Measurements from ENCODE around the gene KLHL7.
"Not testable (repeated sequence)": the region's sequence is repeated elsewhere in the genome, so short reads cannot be mapped to it uniquely, and the experiment has no call there.

KLHL7 gene

GRCh38 chr7:23168111-23168885, 62.7 kb downstream of the KLHL7 start:
- Mint-ChIP-seq H3K27me3 (no peaks in the 10 kb centered on the region), H3K36me3 (no peaks in the 10 kb centered on the region), H3K4me1 (no peaks in the 10 kb centered on the region), H3K9me3 (no peaks in the 10 kb centered on the region), H3K4me3 (no peak overlapping the region), H3K27ac (no peak overlapping the region)
- no peak for DNase-seq
- CTCF ChIA-PET = no interaction called here

- Mint-ChIP-seq H3K9me3 (no peaks in the 10 kb centered on the region), H3K36me3 (no peaks in the 10 kb centered on the region), H3K27ac (no peak overlapping the region), H3K4me1 (peaks cover 8% of the 10 kb centered on the region), H3K4me3 (no peak overlapping the region), H3K27me3 (peaks cover 5% of the 10 kb centered on the region)
- DNase-seq = no peak
- CTCF ChIA-PET = interaction anchor here (0.6 kb wide), 1 partner anchor 520 kb away, joined by 4 read pairs; no protein-coding TSS in a partner anchor
Observed at GRCh38 chr7:23175938-23176337, 70.4 kb downstream of the KLHL7 start.

- CTCF ChIA-PET = interaction anchor here (0.9 kb wide), 1 partner anchor 91 kb away, joined by 3 read pairs; no protein-coding TSS in a partner anchor
- Mint-ChIP-seq H3K4me1 (peaks cover 42% of the 10 kb centered on the region), H3K27ac (peak within 1 kb of the TSS; percentile 97), H3K4me3 (peak within 1 kb of the TSS; percentile 88), H3K9me3 (no peaks in the 10 kb centered on the region), H3K36me3 (peaks cover 12% of the 10 kb centered on the region), H3K27me3 (peaks cover 9% of the 10 kb centered on the region)
- DNase-seq = peak; percentile 98
Observed at GRCh38 chr7:23181684-23182553, 76.3 kb downstream of the KLHL7 start, which contains the start of gene NUP42. NUP42 (plus strand) TSS chr7:23182048; CDS start chr7:23182086, 38 bp downstream.

DNA sequence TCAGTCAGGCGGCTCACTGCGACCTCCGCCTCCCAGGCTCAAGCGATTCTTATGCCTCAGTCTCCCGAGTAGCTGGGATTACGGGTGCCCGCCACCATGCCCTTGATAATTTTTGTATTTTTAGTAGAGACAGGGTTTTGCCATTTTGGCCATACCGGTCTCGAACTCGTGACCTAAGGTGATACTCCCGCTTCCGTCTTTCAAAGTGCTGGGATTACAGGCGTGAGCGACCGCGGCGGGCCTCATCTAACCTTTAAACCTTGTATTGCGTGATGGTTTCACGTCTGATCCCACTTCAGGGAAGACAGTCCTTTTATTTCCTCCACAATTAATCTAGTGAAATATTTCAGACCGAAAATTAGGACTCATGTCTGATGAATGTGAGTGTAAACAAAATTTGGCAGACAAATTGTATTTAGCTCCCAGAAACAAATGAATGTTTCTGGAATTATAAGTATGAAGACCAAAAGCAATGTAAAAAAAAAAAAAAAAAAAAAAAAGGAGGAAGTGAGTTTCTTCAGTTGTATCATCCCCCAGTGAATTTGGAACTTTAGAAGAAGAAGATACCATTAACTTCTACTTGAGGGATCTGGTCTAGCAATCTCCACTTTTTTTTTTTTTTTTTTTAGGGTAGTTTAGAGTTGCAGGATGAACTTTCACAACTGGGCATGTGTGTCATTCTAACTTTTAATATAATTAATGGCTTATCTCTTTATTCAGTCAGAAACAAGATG, 77.9 kb downstream of the KLHL7 start:
- Mint-ChIP-seq H3K9me3 (no peaks in the 10 kb centered on the region), H3K36me3 (peaks cover 16% of the 10 kb centered on the region), H3K4me3 (peak overlapping the region; percentile 88), H3K4me1 (peaks cover 44% of the 10 kb centered on the region), H3K27me3 (peaks cover 9% of the 10 kb centered on the region), H3K27ac (peak overlapping the region; percentile 97)
- DNase-seq = no peak
- CTCF ChIA-PET = interaction anchor here (0.6 kb wide), 1 partner anchor 1205 kb away, joined by 3 read pairs; no protein-coding TSS in a partner anchor

- peaks cover 4% of the 10 kb centered on the region for H3K27me3 Mint-ChIP-seq
- peak overlapping the region; percentile 35 for H3K4me3 Mint-ChIP-seq
- CTCF ChIA-PET = interaction anchor here (0.7 to 2.0 kb wide), 6 partner anchors 10 to 131 kb away, joined by 3 to 5 read pairs (median 4); no protein-coding TSS in a partner anchor
- peaks cover 22% of the 10 kb centered on the region for H3K36me3 Mint-ChIP-seq
- no peaks in the 10 kb centered on the region for H3K9me3 Mint-ChIP-seq
- peaks cover 46% of the 10 kb centered on the region for H3K4me1 Mint-ChIP-seq
- DNase-seq = no peak
- peak overlapping the region; percentile 62 for H3K27ac Mint-ChIP-seq
Observed at GRCh38 chr7:23184291-23184690, 78.7 kb downstream of the KLHL7 start.

GRCh38 chr7:23184709-23185359, 79.2 kb downstream of the KLHL7 start:
- Mint-ChIP-seq H3K36me3 (peaks cover 23% of the 10 kb centered on the region), H3K4me3 (no peak overlapping the region), H3K27ac (peak overlapping the region; percentile 58), H3K9me3 (no peaks in the 10 kb centered on the region), H3K4me1 (peaks cover 47% of the 10 kb centered on the region), H3K27me3 (peaks cover 4% of the 10 kb centered on the region)
- CTCF ChIA-PET = interaction anchor here (0.7 to 2.0 kb wide), 11 partner anchors 9 to 173 kb away, joined by 3 to 6 read pairs (median 3); no protein-coding TSS in a partner anchor
- peak; percentile 39 for DNase-seq

DNA sequence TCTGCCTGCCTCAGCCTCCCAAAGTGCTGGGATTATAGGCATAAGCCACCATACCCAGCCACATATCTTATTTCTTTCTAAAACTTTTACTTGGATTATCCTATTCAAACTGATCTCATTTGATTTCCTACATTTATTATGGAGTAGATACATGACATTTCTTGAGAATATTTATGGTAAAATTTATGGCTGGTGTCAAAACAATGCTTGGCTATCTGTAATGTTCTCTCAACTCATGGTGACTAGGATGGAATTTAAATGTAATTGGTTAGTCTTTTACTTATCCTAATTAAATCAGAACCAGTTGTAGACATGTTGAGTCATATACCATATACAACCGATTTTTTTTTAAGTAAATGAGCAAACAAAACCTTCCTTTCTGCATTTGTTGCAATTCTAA, 80.4 kb downstream of the KLHL7 start:
- Mint-ChIP-seq H3K4me1 (peaks cover 38% of the 10 kb centered on the region), H3K27ac (no peak overlapping the region), H3K27me3 (peaks cover 4% of the 10 kb centered on the region), H3K36me3 (peaks cover 27% of the 10 kb centered on the region), H3K9me3 (no peaks in the 10 kb centered on the region), H3K4me3 (no peak overlapping the region)
- DNase-seq = no peak
- CTCF ChIA-PET = interaction anchor here (2.0 kb wide), 1 partner anchor 100 kb away, joined by 5 read pairs; no protein-coding TSS in a partner anchor

DNA sequence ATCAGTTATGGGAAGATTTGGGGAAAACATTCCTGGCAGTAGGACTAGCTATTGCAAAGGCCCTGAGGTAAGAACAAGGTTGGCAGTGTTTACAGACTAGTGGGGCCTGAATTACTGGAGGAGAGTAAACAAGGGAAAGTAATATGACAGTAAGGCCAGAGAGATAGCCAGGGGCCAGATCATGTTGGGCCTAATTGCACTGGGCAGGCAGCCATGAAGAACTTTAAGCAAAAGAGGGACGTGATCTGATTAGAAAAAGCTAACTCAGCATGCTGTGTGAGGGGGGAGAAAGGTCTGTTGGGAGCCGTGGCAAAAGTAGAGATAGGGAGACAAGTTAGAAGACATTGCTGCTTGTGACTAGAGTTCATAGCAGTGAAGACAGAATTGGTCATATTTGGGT, 85.4 kb downstream of the KLHL7 start:
- H3K27ac Mint-ChIP-seq = no peak overlapping the region

DNA sequence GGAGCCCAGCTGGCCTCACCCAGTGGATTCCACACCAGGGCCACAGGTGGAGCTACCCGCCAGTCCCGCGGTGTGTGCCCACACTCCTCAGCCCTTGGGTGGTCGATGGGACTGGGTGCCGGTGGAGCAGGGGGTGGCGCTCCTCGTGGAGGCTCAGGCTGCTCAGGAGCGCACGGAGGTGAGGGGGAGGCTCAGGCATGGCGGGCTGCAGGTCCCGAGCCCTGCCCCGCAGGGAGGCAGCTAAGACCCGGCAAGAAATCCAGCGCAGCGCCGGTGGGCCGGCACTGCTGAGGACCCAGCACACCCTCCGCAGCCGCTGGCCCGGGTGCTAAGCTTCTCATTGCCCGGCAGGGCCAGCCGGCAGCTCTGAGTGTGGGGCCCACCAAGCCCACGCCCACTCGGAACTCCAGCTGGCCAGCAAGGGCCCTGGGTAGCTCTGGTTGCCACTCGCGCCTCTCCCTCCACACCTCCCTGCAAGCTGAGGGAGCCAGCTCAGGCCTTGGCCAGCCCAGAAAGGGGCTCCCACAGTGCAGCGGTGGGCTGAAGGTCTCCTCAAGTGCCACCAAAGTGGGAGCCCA, 88.2 kb downstream of the KLHL7 start:
- CTCF ChIA-PET = interaction anchor here (1.1 kb wide), 1 partner anchor 9 kb away, joined by 4 read pairs; no protein-coding TSS in a partner anchor
- H3K9me3 Mint-ChIP-seq, H3K27ac Mint-ChIP-seq, H3K4me3 Mint-ChIP-seq, DNase-seq, H3K4me1 Mint-ChIP-seq, H3K27me3 Mint-ChIP-seq: not testable (repeated sequence)
- H3K36me3 Mint-ChIP-seq = peaks cover 33% of the 10 kb centered on the region

More for the DNA sequence above, 85.4 kb downstream of the KLHL7 start:
- Mint-ChIP-seq H3K4me3 (no peak overlapping the region), H3K27me3 (no peaks in the 10 kb centered on the region), H3K36me3 (peaks cover 30% of the 10 kb centered on the region), H3K9me3 (no peaks in the 10 kb centered on the region), H3K4me1 (peaks cover 5% of the 10 kb centered on the region)
- DNase-seq = no peak
- CTCF ChIA-PET = no interaction called here

DNA sequence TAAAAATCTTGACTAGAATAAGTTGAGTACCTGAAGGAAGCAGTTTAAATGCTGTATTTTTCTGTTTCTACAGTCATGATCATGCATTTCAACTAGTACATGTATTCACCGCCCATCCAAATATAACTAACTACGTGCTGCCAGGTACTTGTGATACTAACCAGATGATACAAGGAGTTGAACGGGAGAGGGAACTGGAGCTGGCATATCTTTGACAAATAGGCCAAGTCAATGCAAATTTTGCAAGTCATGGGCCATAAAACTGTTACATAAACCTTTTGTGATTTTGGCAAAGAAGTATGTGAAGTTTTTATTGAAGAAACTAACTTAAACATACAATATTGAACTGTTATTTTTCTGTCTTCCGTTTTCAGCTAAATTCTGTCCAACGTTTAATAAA, 90.7 kb downstream of the KLHL7 start:
- no peak overlapping the region for H3K4me3 Mint-ChIP-seq
- H3K27me3 Mint-ChIP-seq = no peaks in the 10 kb centered on the region
- H3K27ac Mint-ChIP-seq = no peak overlapping the region
- H3K9me3 Mint-ChIP-seq = no peaks in the 10 kb centered on the region
- H3K36me3 Mint-ChIP-seq = peaks cover 35% of the 10 kb centered on the region
- CTCF ChIA-PET = interaction anchor here (1.3 kb wide), 1 partner anchor 11 kb away, joined by 3 read pairs; no protein-coding TSS in a partner anchor
- no peak for DNase-seq
- H3K4me1 Mint-ChIP-seq = no peaks in the 10 kb centered on the region

DNA sequence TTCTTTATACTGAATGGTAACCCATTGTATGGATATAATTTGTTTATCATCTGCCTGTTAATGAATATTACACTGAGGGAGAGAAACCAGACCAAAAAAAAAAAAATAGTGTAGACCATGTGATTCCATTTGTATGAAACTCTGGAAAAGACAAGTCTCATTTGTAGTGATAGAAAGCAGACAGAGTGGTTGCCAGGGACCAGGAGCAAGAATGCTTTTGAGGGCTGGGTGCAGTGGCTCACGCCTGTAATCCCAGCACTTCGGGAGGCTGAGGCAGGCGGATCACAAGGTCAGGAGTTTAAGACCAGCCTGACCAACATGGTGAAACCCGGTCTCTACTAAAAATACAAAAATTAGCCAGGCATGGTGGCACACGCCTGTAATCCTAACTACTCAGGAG, 92.2 kb downstream of the KLHL7 start:
- not testable (repeated sequence) for H3K9me3 Mint-ChIP-seq, H3K27me3 Mint-ChIP-seq, H3K4me3 Mint-ChIP-seq, H3K27ac Mint-ChIP-seq, H3K4me1 Mint-ChIP-seq, DNase-seq
- H3K36me3 Mint-ChIP-seq = peaks cover 34% of the 10 kb centered on the region
- CTCF ChIA-PET = interaction anchor here (0.9 kb wide), 1 partner anchor 13 kb away, joined by 4 read pairs; no protein-coding TSS in a partner anchor

- CTCF ChIA-PET = no interaction called here
- H3K27ac Mint-ChIP-seq = no peak overlapping the region
- DNase-seq = no peak
- H3K27me3 Mint-ChIP-seq = peaks cover 5% of the 10 kb centered on the region
- no peak overlapping the region for H3K4me3 Mint-ChIP-seq
- H3K9me3 Mint-ChIP-seq = no peaks in the 10 kb centered on the region
- peaks cover under 1% of the 10 kb centered on the region for H3K4me1 Mint-ChIP-seq
- H3K36me3 Mint-ChIP-seq = peaks cover 38% of the 10 kb centered on the region
Observed at GRCh38 chr7:23200331-23200730, 94.7 kb downstream of the KLHL7 start.

DNA sequence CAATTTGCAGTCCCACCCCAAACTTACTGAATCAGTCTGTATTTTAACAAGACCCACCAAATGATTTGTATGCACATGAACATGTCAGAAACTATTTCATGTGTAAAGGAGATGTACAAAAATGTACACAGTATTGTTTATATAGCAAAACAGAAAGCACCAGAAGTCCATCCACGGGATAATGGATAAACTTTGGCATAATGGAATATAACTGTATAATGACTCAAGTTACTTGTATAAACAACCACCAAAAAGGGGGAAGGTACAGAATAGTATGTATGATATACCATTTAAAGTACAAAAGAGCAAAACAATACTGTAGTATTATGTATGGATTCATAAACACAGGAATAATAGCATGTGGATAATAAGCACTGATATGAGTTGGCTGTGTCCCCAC, 98.7 kb downstream of the KLHL7 start:
- Mint-ChIP-seq H3K4me1 (peaks cover 8% of the 10 kb centered on the region), H3K27ac (no peak overlapping the region), H3K9me3 (no peaks in the 10 kb centered on the region), H3K4me3 (no peak overlapping the region), H3K36me3 (peaks cover 26% of the 10 kb centered on the region), H3K27me3 (peaks cover 21% of the 10 kb centered on the region)
- DNase-seq = no peak
- CTCF ChIA-PET = no interaction called here
